Panc1 (cell line): ENCODE measurements around the gene ZDHHC14. TPM values are rescaled to one million over a fixed set of nuclear protein-coding genes. Genes with fewer than 3 reads are reported as not detected.
A peak's percentile ranks its signal among the peaks of the same experiment; 100 is the strongest.

Experiments
- ATAC-seq: fragments of 200-7000 bp; cut with Tn5 transposase; 2 replicates; pipeline ENCODE4 v1.9.1; 2020; ENCODE audit warnings: mild to moderate bottlenecking, moderate library complexity
- BruUV-seq: library from RNA; stranded (reverse); fragments of 400-500 nt; replicated peaks from 2 replicates; lab custom pipeline; 2021; lab: Mats Ljungman, UMichigan
- CTCF ChIA-PET: fragments of 300-600 bp; sonication (Branson Sonifier 250); formaldehyde crosslinking; loops from one replicate; lab custom pipeline; 2022; ENCODE audit warnings: antibody characterized with exemption; lab: Charles Lee
- POLR2A ChIA-PET: fragments of 300-600 bp; sonication (Branson Sonifier 250); formaldehyde crosslinking; loops from one replicate; lab custom pipeline; 2022; ENCODE audit warnings: antibody characterized with exemption; lab: Charles Lee
- DNase-seq: peaks from one replicate; pipeline ENCODE4 v3.0.0-alpha.2; 2010; ENCODE audit warnings: low read depth, low spot score
- H3K27ac ChIP-seq: 2 replicates; pipeline ENCODE4 v1.5.1; 2011; ENCODE audit warnings: mild to moderate bottlenecking, low read length, inconsistent platforms
- H3K27me3 ChIP-seq: fragments of 200-500 bp; sonication (Bioruptor generic); 2 replicates; pipeline ENCODE4 v1.6.0; 2014; ENCODE audit warnings: low read length, inconsistent platforms; ENCODE audit not compliant: control insufficient read depth, insufficient read depth
- H3K36me3 ChIP-seq: fragments of 200-500 bp; sonication (Bioruptor generic); 2 replicates; pipeline ENCODE4 v1.5.1; 2014; ENCODE audit warnings: inconsistent platforms, mild to moderate bottlenecking, low read length, moderate library complexity; ENCODE audit not compliant: control insufficient read depth, insufficient read depth
- H3K4me1 ChIP-seq: 2 replicates; pipeline ENCODE4 v1.5.1; 2011; ENCODE audit warnings: inconsistent platforms, mild to moderate bottlenecking, low read length, moderate library complexity; ENCODE audit not compliant: control insufficient read depth, insufficient read depth
- H3K4me3 ChIP-seq, 2 experiments: 2 replicates each; pipeline ENCODE4 v1.5.1; 2011 to 2012; ENCODE audit warnings: low read depth in 2 of 2, low read length in 2 of 2, mild to moderate bottlenecking in 2 of 2, inconsistent platforms in 1 of 2, moderate library complexity in 1 of 2
- H3K9me3 ChIP-seq: fragments of 200-500 bp; sonication (Bioruptor generic); 2 replicates; pipeline ENCODE4 v1.5.1; 2014; ENCODE audit warnings: low read depth, mild to moderate bottlenecking, inconsistent platforms, low read length, moderate library complexity; ENCODE audit not compliant: control insufficient read depth, insufficient read depth
- CTCF ChIP-seq: fragments of 450-650 bp; IDR thresholded peaks from 2 replicates; pipeline ENCODE4 v1.5.1; 2017; ENCODE audit warnings: mild to moderate bottlenecking
- POLR2AphosphoS5 ChIP-seq: IDR thresholded peaks from 2 replicates; pipeline ENCODE4 v1.6.1; 2012; ENCODE audit warnings: mild to moderate bottlenecking, low read depth, low read length, moderate library complexity
- REST ChIP-seq, 2 experiments: IDR thresholded peaks; 2 replicates each; pipeline ENCODE4 v1.6.1; 2011 to 2012; ENCODE audit warnings: low read depth in 2 of 2, control low read depth in 1 of 2, low read length in 1 of 2, mild to moderate bottlenecking in 1 of 2, moderate library complexity in 1 of 2; ENCODE audit not compliant: insufficient read depth in 1 of 2
- SIN3A ChIP-seq: IDR thresholded peaks from 2 replicates; pipeline ENCODE4 v1.6.1; 2012; ENCODE audit warnings: low read depth, mild to moderate bottlenecking, low read length, moderate library complexity, borderline replicate concordance; ENCODE audit not compliant: insufficient read depth
- TCF7L2 ChIP-seq: IDR thresholded peaks from 2 replicates; pipeline ENCODE4 v1.6.1; 2011; ENCODE audit warnings: mild to moderate bottlenecking, low read depth, low read length, inconsistent platforms
- in situ Hi-C: cut with HindIII; loops from 2 replicates; pipeline ENCODE4 v1.10.0; 2016; ENCODE audit warnings: low sequenced_read_pairs, low pct_unique_long_range_greater_than_20kb
- intact Hi-C: fragments of 100-400 bp; cut with micrococcal nuclease; formaldehyde crosslinking; loops from one replicate; pipeline ENCODE4 v1.10.0; 2022; ENCODE audit not compliant: unreplicated experiment
- total RNA-seq: library from RNA; stranded (reverse); gene quantifications from one replicate; pipeline ENCODE4 v1.2.1, GENCODE V29; 2021; ENCODE audit not compliant: unreplicated experiment

The ZDHHC14 gene
- total RNA-seq, 1 experiment from 2014 or later, result 19.9 TPM

GRCh38 chr6:157585274-157586087, 204.5 kb downstream of the ZDHHC14 start:
- Histone ChIP-seq H3K9me3 (no peaks in the 10 kb centered on the region), H3K4me3 (no peak overlapping the region), H3K36me3 (no peaks in the 10 kb centered on the region), H3K4me1 (no peaks in the 10 kb centered on the region), H3K27me3 (no peaks in the 10 kb centered on the region), H3K27ac (no peak overlapping the region)
- DNase-seq (no peak), ATAC-seq (peak; percentile 12; the same call in 1 of the 2 replicates)
- ChIA-PET CTCF (no interaction called here), POLR2A (no interaction called here)
- intact Hi-C loops, result no loop called here
- in situ Hi-C loops, result no loop called here
- TF ChIP-seq POLR2AphosphoS5, result no peak
- TF ChIP-seq REST (IDR thresholded peaks at IDR 0.05; ENCODE audit: insufficient read depth in 1 of 2, low read depth in 2 of 2, low read length in 1 of 2), result no peak
- no peak for TF ChIP-seq TCF7L2
- no peak for TF ChIP-seq SIN3A
- TF ChIP-seq CTCF, result no peak
- no TSS peak for BruUV-seq

GRCh38 chr6:157586088-157586414, 205.1 kb downstream of the ZDHHC14 start:
- Histone ChIP-seq H3K27me3 (no peaks in the 10 kb centered on the region), H3K4me1 (no peaks in the 10 kb centered on the region), H3K36me3 (no peaks in the 10 kb centered on the region), H3K27ac (no peak overlapping the region), H3K4me3 (no peak overlapping the region), H3K9me3 (no peaks in the 10 kb centered on the region)
- ATAC-seq (peak; percentile 21; the same call in 1 of the 2 replicates), DNase-seq (no peak)
- CTCF ChIA-PET, result no interaction called here
- TF ChIP-seq POLR2AphosphoS5, result no peak
- no peak for TF ChIP-seq REST (IDR thresholded peaks at IDR 0.05; ENCODE audit: insufficient read depth in 1 of 2, low read depth in 2 of 2, low read length in 1 of 2)
- TF ChIP-seq TCF7L2, result no peak
- TF ChIP-seq CTCF, result no peak
- no peak for TF ChIP-seq SIN3A
- in situ Hi-C loops (no loop called here), intact Hi-C loops (no loop called here)
- BruUV-seq, result no TSS peak
- POLR2A ChIA-PET, result no interaction called here
